Measurements from ENCODE around the gene DMD.

- no peak for TF ChIP-seq HBP1 (CRISPR knock-in tag; IDR thresholded peaks at IDR 0.05; ENCODE audit: low read depth)
- no peak for TF ChIP-seq RFX5 (IDR thresholded peaks at IDR 0.05; ENCODE audit: low read depth, low read length)
- TF ChIP-seq CTCF (CRISPR knock-in tag; IDR thresholded peaks at IDR 0.05): no peak
- no peak for TF ChIP-seq KLF11 (CRISPR knock-in tag; IDR thresholded peaks at IDR 0.05)
- no peak for TF ChIP-seq SMAD1 (CRISPR knock-in tag; IDR thresholded peaks at IDR 0.05; ENCODE audit: borderline replicate concordance, low read depth)
- TF ChIP-seq SNAPC4 (CRISPR knock-in tag; IDR thresholded peaks at IDR 0.05): no peak
- TF ChIP-seq MXD1 (CRISPR knock-in tag; IDR thresholded peaks at IDR 0.05): no peak
- no peak for TF ChIP-seq HNF4A (CRISPR knock-in tag; IDR thresholded peaks at IDR 0.05)
- TF ChIP-seq FOSL1 (CRISPR knock-in tag; IDR thresholded peaks at IDR 0.05; ENCODE audit: borderline replicate concordance): no peak
These were observed 1496.6 kb downstream of the DMD start for GRCh38 chrX:31714797-31715196.

Data from HepG2 (cell line).